ENCODE results near the gene CYP4A11.

DNA sequence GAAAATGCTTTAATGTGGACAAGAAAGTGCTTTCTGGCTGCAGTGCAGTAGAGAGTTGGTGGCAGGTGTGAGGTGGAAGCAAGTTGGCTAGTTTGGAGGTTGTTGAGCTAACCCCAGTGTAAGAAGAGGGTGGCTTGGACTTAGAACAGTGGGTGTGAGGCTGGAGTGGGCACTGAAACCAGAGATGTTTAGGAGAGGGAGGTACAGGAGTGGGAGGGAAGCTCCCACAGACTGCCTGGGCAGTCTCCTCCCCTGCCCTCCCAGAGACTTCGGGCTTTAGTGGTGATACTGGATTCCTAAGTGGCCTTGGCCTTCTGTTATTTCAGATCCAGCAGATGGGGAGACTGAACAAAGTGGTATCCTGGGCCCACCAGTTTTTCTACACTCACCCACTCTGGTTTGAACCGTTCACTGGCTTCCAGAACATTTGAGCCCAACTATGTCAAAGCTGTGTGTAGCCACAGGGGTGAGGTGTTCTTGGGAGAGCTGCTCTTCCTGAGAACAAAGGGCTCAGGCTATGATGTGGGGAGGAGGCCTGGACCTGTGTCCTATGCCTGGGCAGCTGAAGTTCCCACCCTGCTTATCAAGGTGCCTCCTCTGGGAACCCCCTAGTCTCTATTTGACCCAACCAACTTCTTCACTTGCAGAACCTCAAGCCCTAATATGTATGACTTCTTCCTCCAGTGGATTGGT, 19.9 kb upstream of the CYP4A11 start:
- no peak for TF ChIP-seq POLR2A (IDR thresholded peaks at IDR 0.05)
- TF ChIP-seq CTCF (IDR thresholded peaks at IDR 0.05), result no peak
